H9 (cell line): Measurements from ENCODE around the gene IFFO2. TPM values are rescaled to one million over a fixed set of nuclear protein-coding genes. Genes with fewer than 3 reads are reported as not detected.

ENCODE experiments used
- DNase-seq: peaks from one replicate; pipeline ENCODE4 v3.0.0-alpha.2; 2017
- H2AFZ ChIP-seq: one replicate; pipeline ENCODE4 v1.6.1; 2013; ENCODE audit warnings: mild to moderate bottlenecking, low read length, control low read depth, moderate library complexity
- H2AK5ac ChIP-seq: 2 replicates; pipeline ENCODE4 v1.6.1; 2013; ENCODE audit warnings: low read length, control low read depth, mixed read lengths; ENCODE audit not compliant: insufficient read length
- H2BK120ac ChIP-seq: one replicate; pipeline ENCODE4 v1.6.1; 2013; ENCODE audit warnings: low read depth, mild to moderate bottlenecking, low read length, control low read depth, inconsistent platforms; ENCODE audit not compliant: poor library complexity, severe bottlenecking
- H2BK12ac ChIP-seq: 2 replicates; pipeline ENCODE4 v1.6.1; 2013; ENCODE audit warnings: low read length, control low read depth, mixed read lengths, low read depth; ENCODE audit not compliant: insufficient read length
- H2BK15ac ChIP-seq: 2 replicates; pipeline ENCODE4 v1.6.1; 2013; ENCODE audit warnings: low read depth, low read length, control low read depth
- H2BK20ac ChIP-seq: one replicate; pipeline ENCODE4 v1.6.1; 2013; ENCODE audit warnings: low read depth, mild to moderate bottlenecking, low read length, control low read depth, inconsistent platforms; ENCODE audit not compliant: poor library complexity, severe bottlenecking
- H2BK5ac ChIP-seq: 2 replicates; pipeline ENCODE4 v1.6.1; 2013; ENCODE audit warnings: low read length, control low read depth, mixed read lengths; ENCODE audit not compliant: insufficient read length
- H3K14ac ChIP-seq: 2 replicates; pipeline ENCODE4 v1.6.1; 2013; ENCODE audit warnings: low read length, control low read depth; ENCODE audit not compliant: insufficient read depth
- H3K18ac ChIP-seq: 2 replicates; pipeline ENCODE4 v1.6.1; 2013; ENCODE audit warnings: low read depth, mild to moderate bottlenecking, mixed read lengths, low read length, control low read depth; ENCODE audit not compliant: insufficient read length
- H3K23ac ChIP-seq: 2 replicates; pipeline ENCODE4 v1.6.1; 2013; ENCODE audit warnings: low read length, control low read depth, mixed read lengths, low read depth; ENCODE audit not compliant: insufficient read length
- H3K23me2 ChIP-seq: 2 replicates; pipeline ENCODE4 v1.6.1; 2013; ENCODE audit warnings: low read depth, mild to moderate bottlenecking, mixed read lengths, low read length, control low read depth; ENCODE audit not compliant: insufficient read length, poor library complexity, severe bottlenecking
- H3K27ac ChIP-seq: 2 replicates; pipeline ENCODE4 v1.5.1; 2013; ENCODE audit warnings: low read length, control low read depth, mixed read lengths, low read depth; ENCODE audit not compliant: insufficient read length
- H3K27me3 ChIP-seq: 2 replicates; pipeline ENCODE4 v1.6.1; 2013; ENCODE audit warnings: low read length, control low read depth, inconsistent platforms; ENCODE audit not compliant: insufficient read depth
- H3K4ac ChIP-seq: 2 replicates; pipeline ENCODE4 v1.6.1; 2013; ENCODE audit warnings: low read depth, mild to moderate bottlenecking, control low read depth, inconsistent platforms, low read length, moderate library complexity
- H3K4me1 ChIP-seq: 2 replicates; pipeline ENCODE4 v1.6.1; 2013; ENCODE audit warnings: low read length, control low read depth, inconsistent platforms; ENCODE audit not compliant: insufficient read depth
- H3K4me2 ChIP-seq: 2 replicates; pipeline ENCODE4 v1.6.1; 2013; ENCODE audit warnings: low read length, control low read depth, mixed read lengths; ENCODE audit not compliant: insufficient read length, insufficient read depth
- H3K56ac ChIP-seq: 2 replicates; pipeline ENCODE4 v1.6.1; 2013; ENCODE audit warnings: low read depth, mild to moderate bottlenecking, mixed read lengths, low read length, control low read depth; ENCODE audit not compliant: insufficient read length
- H3K79me1 ChIP-seq: 2 replicates; pipeline ENCODE4 v1.6.1; 2013; ENCODE audit warnings: low read depth, mild to moderate bottlenecking, moderate library complexity, low read length, control low read depth, inconsistent platforms; ENCODE audit not compliant: insufficient read depth, poor library complexity, severe bottlenecking
- H3K79me2 ChIP-seq: 2 replicates; pipeline ENCODE4 v1.6.1; 2013; ENCODE audit warnings: low read length, control low read depth, inconsistent platforms; ENCODE audit not compliant: insufficient read depth
- H3K9ac ChIP-seq: 2 replicates; pipeline ENCODE4 v1.6.1; 2013; ENCODE audit warnings: low read length, control low read depth, mixed read lengths; ENCODE audit not compliant: insufficient read length; ENCODE audit errors: extremely low read depth
- H3K9me3 ChIP-seq: one replicate; pipeline ENCODE4 v1.6.1; 2013; ENCODE audit warnings: low read depth, low read length, inconsistent platforms; ENCODE audit not compliant: control insufficient read depth
- H3T11ph ChIP-seq: one replicate; pipeline ENCODE4 v1.6.1; 2013; ENCODE audit warnings: mild to moderate bottlenecking, low read length, control low read depth, inconsistent platforms
- H4K20me1 ChIP-seq: one replicate; pipeline ENCODE4 v1.6.1; 2013; ENCODE audit not compliant: control insufficient read depth, insufficient read length, insufficient read depth
- H4K5ac ChIP-seq: 2 replicates; pipeline ENCODE4 v1.6.1; 2013; ENCODE audit warnings: low read depth, mild to moderate bottlenecking, mixed read lengths, low read length, control low read depth; ENCODE audit not compliant: insufficient read length
- H4K8ac ChIP-seq: replicated peaks from 2 replicates; pipeline ENCODE4 v1.6.1; 2013; ENCODE audit warnings: low read length, control low read depth, mixed read lengths, low read depth; ENCODE audit not compliant: insufficient read length
- H4K91ac ChIP-seq: 2 replicates; pipeline ENCODE4 v1.6.1; 2013; ENCODE audit warnings: low read depth, mild to moderate bottlenecking, moderate library complexity, mixed read lengths, low read length, control low read depth; ENCODE audit not compliant: insufficient read length
- H3K27ac Mint-ChIP-seq, 3 experiments: 2 replicates in 2 of 3; 3 replicates in 1 of 3; pipeline ENCODE4 v1.8.0; 2020 to 2021; ENCODE audit warnings: mixed read lengths in 3 of 3, mild to moderate bottlenecking in 1 of 3, moderate library complexity in 1 of 3
- H3K27me3 Mint-ChIP-seq: 2 replicates; pipeline ENCODE4 v1.8.0; 2021; ENCODE audit warnings: low read depth, mild to moderate bottlenecking, moderate library complexity, mixed read lengths
- H3K36me3 Mint-ChIP-seq, 3 experiments: 2 replicates in 2 of 3; 3 replicates in 1 of 3; pipeline ENCODE4 v1.8.0; 2020 to 2021; ENCODE audit warnings: low read depth in 3 of 3, mixed read lengths in 3 of 3; ENCODE audit not compliant: insufficient read depth in 1 of 3
- H3K4me1 Mint-ChIP-seq, 2 experiments: 2 replicates each; pipeline ENCODE4 v1.8.0; 2020; ENCODE audit warnings: mixed read lengths in 2 of 2
- H3K4me3 Mint-ChIP-seq, 2 experiments: 2 replicates in 1 of 2; 3 replicates in 1 of 2; pipeline ENCODE4 v1.8.0; 2020 to 2021; ENCODE audit warnings: mild to moderate bottlenecking in 2 of 2, mixed read lengths in 2 of 2, moderate library complexity in 1 of 2
- H3K9me3 Mint-ChIP-seq, 2 experiments: 2 replicates in 1 of 2; 3 replicates in 1 of 2; pipeline ENCODE4 v1.8.0; 2020; ENCODE audit warnings: mild to moderate bottlenecking in 2 of 2, mixed read lengths in 2 of 2, moderate library complexity in 1 of 2
- CTCF ChIP-seq: fragments of 200-600 bp; sonication (generic); conservative IDR thresholded peaks from 3 replicates; pipeline ENCODE4 v1.8.0; 2021; ENCODE audit warnings: antibody characterized with exemption, mild to moderate bottlenecking
- WGBS: extraction: QIAGEN DNeasy Blood & Tissue Kit; methylation state at CpG from one replicate; pipeline ENCODE4 v1.1.7; 2013; ENCODE audit warnings: missing lambda C conversion rate, low lambda C conversion rate, mixed read lengths; ENCODE audit not compliant: insufficient read length; ENCODE audit errors: extremely low coverage; 5-methylcytosine and 5-hydroxymethylcytosine counted together
- total RNA-seq: library from RNA; stranded (reverse); gene quantifications from 2 replicates; pipeline ENCODE4 v1.2.1, GENCODE V29; 2021

The IFFO2 gene
- total RNA-seq, 1 experiment from 2014 or later = 3.6 TPM

- H3K23ac ChIP-seq = no peak overlapping the region
- no peak overlapping the region for H3K56ac ChIP-seq
- H3K9ac ChIP-seq = no peak overlapping the region
- H4K91ac ChIP-seq = no peak overlapping the region
- Mint-ChIP-seq H3K27me3 (peaks cover 41% of the 10 kb centered on the region), H3K4me3 (no peak overlapping the region), H3K36me3 (no peaks in the 10 kb centered on the region), H3K4me1 (peaks cover 12 to 22% of the 10 kb centered on the region in 2 experiments), H3K9me3 (no peaks in the 10 kb centered on the region), H3K27ac (no peak overlapping the region)
- no peak overlapping the region for H3K4ac ChIP-seq
- no peak overlapping the region for H2AFZ ChIP-seq
- WGBS = no CpG with 5 or more reads among the region's 7 CpGs
- no peaks in the 10 kb centered on the region for H4K20me1 ChIP-seq
- no peak overlapping the region for H3K14ac ChIP-seq
- H3K23me2 ChIP-seq = no peaks in the 10 kb centered on the region
- H3K27me3 ChIP-seq = peaks cover under 1% of the 10 kb centered on the region; the same call in 1 of the 2 replicates
- no peak overlapping the region for H3K27ac ChIP-seq
- no peaks in the 10 kb centered on the region for H3K4me1 ChIP-seq
- no peak overlapping the region for H2AK5ac ChIP-seq
- no peak overlapping the region for H3K18ac ChIP-seq
- H2BK5ac ChIP-seq = no peak overlapping the region
- DNase-seq = no peak
- no peaks in the 10 kb centered on the region for H3K79me1 ChIP-seq
- no peaks in the 10 kb centered on the region for H3K9me3 ChIP-seq
- no peak overlapping the region for H2BK12ac ChIP-seq
- H2BK20ac ChIP-seq = no peak overlapping the region
- no peak overlapping the region for H4K5ac ChIP-seq
- no peak for TF ChIP-seq CTCF
- no peaks in the 10 kb centered on the region for H3K79me2 ChIP-seq
- no peak overlapping the region for H4K8ac ChIP-seq
- H2BK15ac ChIP-seq = no peak overlapping the region
- H2BK120ac ChIP-seq = no peak overlapping the region
- H3K4me2 ChIP-seq = no peak overlapping the region
- no peak overlapping the region for H3T11ph ChIP-seq
Measured at GRCh38 chr1:18962855-18963737, 6.6 kb upstream of the IFFO2 start.
